Thymus (tissue), 11 donors: ENCODE measurements around the gene LGR6. TPM values are rescaled to one million over a fixed set of nuclear protein-coding genes. Genes with fewer than 3 reads are reported as not detected.
"Not testable (repeated sequence)": the region's sequence is repeated elsewhere in the genome, so short reads cannot be mapped to it uniquely, and the experiment has no call there.

Source experiments
- DNase-seq, 9 donors: peaks; one replicate each; pipeline ENCODE4 v3.0.0-alpha.2; 2013; ENCODE audit warnings: low spot score in 9 of 9, low read depth in 6 of 9, missing footprints in 1 of 9
- H3K27ac ChIP-seq, 2 donors: one replicate each; pipeline ENCODE4 v1.5.1; 2013; ENCODE audit warnings: control low read depth in 1 of 2, low read depth in 1 of 2, low read length in 1 of 2, mild to moderate bottlenecking in 1 of 2, moderate library complexity in 1 of 2
- H3K27me3 ChIP-seq, 2 donors: one replicate each; pipeline ENCODE4 v1.5.1; 2013; ENCODE audit warnings: low read length in 1 of 2; ENCODE audit not compliant: control insufficient read depth in 2 of 2, insufficient read depth in 1 of 2
- H3K36me3 ChIP-seq, 2 donors: one replicate each; pipeline ENCODE4 v1.5.1; 2013; ENCODE audit warnings: low read length in 1 of 2, mild to moderate bottlenecking in 1 of 2, moderate library complexity in 1 of 2; ENCODE audit not compliant: control insufficient read depth in 2 of 2, insufficient read depth in 2 of 2
- H3K4me1 ChIP-seq, 2 donors: one replicate each; pipeline ENCODE4 v1.5.1; 2013; ENCODE audit warnings: low read length in 2 of 2; ENCODE audit not compliant: control insufficient read depth in 2 of 2, insufficient read depth in 2 of 2
- H3K4me3 ChIP-seq, 2 donors: one replicate each; pipeline ENCODE4 v1.5.1; 2013; ENCODE audit warnings: low read length in 2 of 2, control low read depth in 1 of 2, mild to moderate bottlenecking in 1 of 2
- H3K9me3 ChIP-seq, 2 donors: one replicate each; pipeline ENCODE4 v1.5.1; 2013; ENCODE audit warnings: low read length in 1 of 2, mild to moderate bottlenecking in 1 of 2; ENCODE audit not compliant: control insufficient read depth in 2 of 2, insufficient read depth in 1 of 2
- WGBS: extraction: QIAGEN DNeasy Blood & Tissue Kit; methylation state at CpG from one replicate; pipeline ENCODE4 v1.1.7; 2013; 5-methylcytosine and 5-hydroxymethylcytosine counted together
- polyA plus RNA-seq: library from polyadenylated mRNA; stranded (reverse); fragments of 200-250 nt; gene quantifications from one replicate; pipeline ENCODE4 v1.2.3, GENCODE V29; 2013
- total RNA-seq: library from RNA; stranded (reverse); fragments of 120-200 nt; gene quantifications from one replicate; pipeline ENCODE4 v1.2.4, GENCODE V29; 2013
- donor health status: healthy.

The LGR6 gene
- total and polyA plus RNA-seq, 2 donors = 0.05 to 1.0 TPM

DNA sequence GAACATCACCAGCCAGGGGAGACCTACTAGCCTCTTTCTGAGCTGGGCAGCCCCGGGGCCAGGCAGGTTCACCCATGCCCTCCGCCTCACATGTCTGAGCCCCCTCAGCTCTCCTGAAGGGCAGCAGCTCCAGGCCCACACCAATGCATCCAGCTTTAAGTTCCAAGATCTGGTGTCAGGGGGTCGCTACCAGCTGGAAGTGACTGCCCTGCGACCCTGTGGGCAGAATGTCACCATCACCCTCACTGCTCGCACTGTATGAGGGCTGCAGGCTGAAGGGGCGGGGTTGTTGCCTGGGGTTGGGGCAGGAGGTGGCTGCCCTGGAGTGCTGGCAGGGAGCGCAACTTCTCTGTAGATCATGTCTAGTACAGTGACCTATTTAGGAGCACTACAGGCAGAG is 24.7 kb upstream of the LGR6 start:
- Histone ChIP-seq H3K36me3 (no peaks in the 10 kb centered on the region), H3K27me3 (no peaks in the 10 kb centered on the region), H3K4me3 (no peak overlapping the region), H3K9me3 (peaks cover 0 to 5% of the 10 kb centered on the region in 2 donors), H3K27ac (no peak overlapping the region), H3K4me1 (peaks cover 35 to 42% of the 10 kb centered on the region in 2 donors)
- no peak for DNase-seq
- WGBS = 97% methylated on average over 7 of the region's 7 CpGs

DNA sequence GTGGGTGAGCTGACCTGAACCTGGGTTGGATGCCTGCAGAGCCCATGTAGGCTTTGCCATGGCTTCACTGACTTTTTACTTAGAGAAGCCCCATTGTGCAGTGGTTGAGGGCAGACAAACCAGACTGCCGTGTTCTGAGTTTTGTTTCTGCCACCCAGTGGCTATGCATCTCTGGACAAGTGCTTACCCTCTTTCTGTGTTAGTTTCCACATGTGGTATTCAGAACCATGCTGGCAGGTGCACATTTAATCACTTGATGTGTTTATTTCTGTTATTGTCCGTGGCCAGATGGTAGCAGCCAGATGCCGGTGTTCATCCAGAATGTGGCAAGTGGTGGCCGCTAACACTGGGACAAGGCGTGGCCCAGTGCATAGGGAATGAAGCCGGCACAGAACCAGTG is 22.9 kb upstream of the LGR6 start:
- Histone ChIP-seq H3K4me1 (peaks cover 16 to 23% of the 10 kb centered on the region in 2 donors), H3K27ac (no peak overlapping the region), H3K9me3 (no peaks in the 10 kb centered on the region), H3K36me3 (no peaks in the 10 kb centered on the region), H3K4me3 (no peak overlapping the region), H3K27me3 (no peaks in the 10 kb centered on the region)
- DNase-seq = peak in 1 of 9 donors; percentile 30
- WGBS = 77% methylated on average over 6 of the region's 6 CpGs

DNA sequence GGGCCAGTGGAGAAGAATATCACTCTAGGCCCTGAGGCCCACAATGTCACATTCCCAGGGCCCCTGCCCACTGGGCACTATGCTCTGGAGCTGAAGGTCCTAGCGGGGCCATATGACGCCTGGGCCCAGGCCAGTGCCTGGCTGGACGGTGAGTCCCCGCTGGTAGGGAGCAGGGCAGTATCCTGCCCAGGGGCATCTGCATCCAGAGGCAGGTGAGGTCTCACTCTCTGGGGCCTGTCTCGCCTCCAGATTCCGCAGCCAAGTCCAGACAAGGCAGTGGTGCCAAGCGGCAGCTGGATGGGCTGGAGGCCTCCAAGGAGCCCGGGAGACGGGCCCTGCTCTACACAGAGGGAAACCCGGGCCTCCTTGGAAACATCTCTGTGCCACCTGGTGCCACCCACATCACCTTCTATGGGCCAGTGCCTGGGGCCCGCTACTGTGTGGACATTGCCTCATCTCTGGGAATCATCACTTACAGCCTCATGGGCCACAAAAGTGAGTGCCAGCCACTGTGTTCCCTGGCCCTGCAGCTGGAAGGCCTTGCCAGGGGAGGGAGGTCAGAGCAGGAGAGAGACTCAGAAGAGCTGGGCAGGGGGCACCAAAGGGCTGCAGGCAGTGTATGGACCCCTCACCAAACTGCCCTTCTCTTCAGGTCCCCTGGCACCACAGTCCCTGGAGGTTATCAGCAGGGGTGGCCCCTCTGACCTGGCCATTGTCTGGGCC is 22.1 kb upstream of the LGR6 start:
- Histone ChIP-seq H3K4me1 (peaks cover 9 to 16% of the 10 kb centered on the region in 2 donors), H3K4me3 (no peak overlapping the region), H3K36me3 (no peaks in the 10 kb centered on the region), H3K9me3 (no peaks in the 10 kb centered on the region), H3K27ac (no peak overlapping the region), H3K27me3 (no peaks in the 10 kb centered on the region)
- 97% methylated on average over 11 of the region's 11 CpGs for WGBS
- no peak for DNase-seq

DNA sequence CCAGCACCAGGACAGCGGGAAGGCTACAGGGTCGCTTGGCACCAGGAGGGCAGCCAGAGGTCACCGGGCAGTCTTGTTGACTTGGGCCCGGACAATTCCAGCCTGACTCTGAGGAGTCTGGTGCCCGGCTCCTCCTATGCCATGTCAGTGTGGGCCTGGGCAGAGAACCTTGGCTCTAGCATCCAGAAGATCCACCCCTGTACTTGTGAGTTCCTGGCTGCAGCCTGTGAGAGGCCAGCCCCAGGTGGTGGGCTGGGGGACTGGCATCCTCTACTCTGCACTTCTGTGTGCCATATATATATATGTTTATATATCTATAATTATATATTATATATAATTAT is 21.6 kb upstream of the LGR6 start:
- no peak overlapping the region for H3K4me3 ChIP-seq
- peaks cover 6 to 11% of the 10 kb centered on the region in 2 donors for H3K4me1 ChIP-seq
- no peaks in the 10 kb centered on the region for H3K27me3 ChIP-seq
- DNase-seq = no peak
- 100% methylated on average over 5 of the region's 5 CpGs for WGBS
- no peaks in the 10 kb centered on the region for H3K36me3 ChIP-seq
- H3K9me3 ChIP-seq = no peaks in the 10 kb centered on the region
- H3K27ac ChIP-seq = no peak overlapping the region

DNA sequence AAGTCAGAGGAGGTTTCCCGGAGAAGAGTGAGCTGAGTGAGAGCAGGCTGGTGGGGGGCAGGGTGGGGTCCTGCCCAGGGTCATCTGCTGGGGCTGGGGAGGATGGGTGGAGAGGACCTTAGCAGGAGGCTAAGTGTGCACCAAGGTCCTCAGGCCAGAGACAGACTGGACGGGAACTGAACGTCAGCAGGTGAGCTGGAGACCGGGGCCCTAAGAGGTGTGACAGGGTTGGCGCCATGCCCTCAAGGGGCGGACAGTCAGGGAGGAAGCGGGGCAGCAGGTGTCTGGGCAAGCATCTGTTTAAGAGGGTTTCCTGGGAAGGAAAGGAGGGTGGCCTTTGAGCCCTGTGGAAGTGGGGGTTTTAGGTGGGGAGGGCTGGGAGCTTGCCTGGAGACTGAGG is 19.6 kb upstream of the LGR6 start:
- no peaks in the 10 kb centered on the region for H3K9me3 ChIP-seq
- H3K4me3 ChIP-seq = no peak overlapping the region
- DNase-seq = no peak
- H3K4me1 ChIP-seq = peaks cover 6% of the 10 kb centered on the region in 2 donors
- no peak overlapping the region for H3K27ac ChIP-seq
- H3K27me3 ChIP-seq = no peaks in the 10 kb centered on the region
- no peaks in the 10 kb centered on the region for H3K36me3 ChIP-seq
- 91% methylated on average over 7 of the region's 7 CpGs for WGBS

DNA sequence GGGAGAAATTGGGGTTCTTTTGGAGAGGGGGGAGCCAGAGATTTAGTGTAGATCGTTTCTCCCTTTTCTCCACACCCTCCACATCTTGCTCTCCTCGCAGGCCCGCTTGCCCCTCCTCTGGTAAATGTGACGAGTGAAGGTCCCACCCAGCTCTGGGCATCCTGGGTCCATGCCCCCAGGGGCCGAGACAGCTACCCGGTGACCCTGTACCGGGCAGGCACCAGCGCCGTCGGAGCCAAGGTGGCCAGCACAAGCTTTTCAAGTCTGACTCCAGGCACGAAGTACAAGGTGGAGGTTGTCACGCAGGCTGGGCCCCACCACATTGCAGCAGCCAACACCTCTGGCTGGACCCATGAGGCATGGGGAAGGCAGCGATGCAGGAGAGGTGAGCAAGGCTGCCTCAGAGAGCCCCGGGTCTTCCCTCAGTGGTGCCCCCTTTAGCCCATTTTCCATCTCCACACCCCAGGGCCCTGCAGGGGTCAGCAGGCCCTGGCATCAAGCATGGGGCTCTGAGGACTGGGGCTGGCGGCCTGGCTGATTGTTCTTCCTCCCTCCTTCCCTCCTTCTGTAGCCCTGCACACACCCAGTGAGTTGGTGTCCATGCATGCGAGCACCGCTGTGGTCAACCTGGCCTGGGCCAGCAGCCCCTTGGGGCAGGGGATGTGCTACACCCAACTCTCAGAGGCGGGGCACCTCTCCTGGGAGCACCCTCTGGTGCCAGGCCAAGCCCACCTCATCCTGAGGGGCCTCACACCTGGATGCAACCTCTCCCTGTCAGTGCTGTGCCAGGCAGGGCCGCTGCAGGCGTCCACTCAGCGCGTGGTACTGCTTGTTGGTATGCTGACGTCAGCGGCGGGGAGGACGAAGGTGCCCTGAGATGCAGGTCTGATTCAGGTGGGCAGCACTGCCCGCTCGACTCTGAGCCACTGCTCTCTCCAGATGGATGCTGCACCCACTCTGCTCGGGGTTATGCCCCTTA is 16.4 kb upstream of the LGR6 start:
- no peak overlapping the region for H3K4me3 ChIP-seq
- no peaks in the 10 kb centered on the region for H3K9me3 ChIP-seq
- no peaks in the 10 kb centered on the region for H3K36me3 ChIP-seq
- no peaks in the 10 kb centered on the region for H3K27me3 ChIP-seq
- no peak for DNase-seq
- no peaks in the 10 kb centered on the region for H3K4me1 ChIP-seq
- WGBS = 95% methylated on average over 29 of the region's 29 CpGs
- H3K27ac ChIP-seq = no peak overlapping the region

DNA sequence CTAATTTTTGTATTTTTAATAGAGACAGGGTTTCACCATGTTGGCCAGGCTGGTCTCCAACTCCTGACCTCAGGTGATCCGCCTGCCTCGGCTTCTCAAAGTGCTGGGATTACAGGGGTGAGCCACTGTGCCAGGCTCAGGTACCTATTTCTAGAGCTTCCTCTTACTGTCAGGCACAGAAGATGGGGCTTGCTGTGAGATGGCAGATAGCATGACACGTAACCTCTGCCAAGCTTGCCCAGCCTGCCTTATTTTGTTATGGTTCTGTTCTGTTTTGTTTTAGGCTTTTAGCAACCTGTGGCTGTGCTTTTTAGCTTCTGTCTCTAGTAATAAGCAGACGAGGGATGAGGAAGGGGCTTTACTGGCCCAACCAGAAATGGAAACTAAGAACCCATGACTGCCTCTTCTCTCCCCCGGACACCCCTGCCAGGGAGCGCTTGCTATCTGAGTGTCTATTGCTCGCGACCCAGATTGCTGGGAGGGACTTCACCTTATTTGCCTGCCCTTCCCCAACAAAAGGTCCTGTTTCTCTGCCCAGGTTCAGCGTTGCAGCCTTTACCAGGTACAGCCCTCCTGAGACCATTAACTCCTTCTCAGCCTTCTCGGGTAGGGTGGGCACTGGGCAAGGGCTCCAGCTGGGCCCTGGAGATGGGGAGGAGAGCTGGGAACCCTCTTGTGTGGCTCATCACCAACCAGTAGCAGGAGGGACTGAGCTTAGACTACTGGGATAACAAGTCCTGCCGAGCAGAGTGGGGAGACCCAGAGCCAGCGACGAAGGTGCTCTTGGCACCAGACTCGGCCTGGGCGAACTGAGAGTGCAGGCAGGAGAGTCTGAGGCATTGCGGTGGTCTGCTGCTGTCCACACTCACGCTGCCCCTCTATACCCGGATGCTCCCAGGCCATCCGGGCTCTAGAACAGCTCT is 13.5 kb upstream of the LGR6 start:
- Histone ChIP-seq H3K9me3 (no peaks in the 10 kb centered on the region), H3K27ac (no peak overlapping the region), H3K4me1 (peaks cover 0 to 18% of the 10 kb centered on the region in 2 donors), H3K36me3 (no peaks in the 10 kb centered on the region), H3K4me3 (no peak overlapping the region), H3K27me3 (peaks cover 0 to 3% of the 10 kb centered on the region in 2 donors)
- no peak for DNase-seq
- 95% methylated on average over 19 of the region's 19 CpGs for WGBS

DNA sequence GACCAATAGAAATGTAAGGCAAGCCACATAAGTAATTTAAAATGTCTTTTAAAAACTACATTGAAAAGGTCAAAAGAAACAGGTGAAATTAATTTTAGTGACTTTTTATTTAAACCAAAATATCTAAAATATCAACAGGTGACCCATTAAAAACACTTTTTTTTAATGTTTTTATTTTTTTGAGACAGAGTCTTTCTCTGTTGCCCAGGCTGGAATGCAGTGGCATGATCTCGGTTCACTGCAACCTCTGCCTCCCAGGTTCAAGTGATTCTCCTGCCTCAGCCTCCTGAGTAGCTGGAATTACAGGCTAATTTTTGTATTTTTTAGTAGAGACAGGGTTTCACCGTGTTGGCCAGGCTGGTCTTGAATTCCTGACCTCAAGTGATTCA is 12.9 kb upstream of the LGR6 start:
- H3K9me3 ChIP-seq, H3K4me3 ChIP-seq, H3K36me3 ChIP-seq, H3K27ac ChIP-seq, H3K27me3 ChIP-seq, DNase-seq: not testable (repeated sequence)
- 94% methylated on average over 2 of the region's 2 CpGs for WGBS
- H3K4me1 ChIP-seq = peaks cover 0 to 18% of the 10 kb centered on the region in 2 donors
